GM12801 (cell line): ENCODE data around the gene PRXL2B.

Source experiments
- CTCF ChIP-seq: IDR thresholded peaks from one replicate; pipeline ENCODE4 v1.5.1; 2011; ENCODE audit warnings: control low read depth; ENCODE audit not compliant: insufficient read length; ENCODE audit errors: extremely low read depth

PRXL2B gene

GRCh38 chr1:2628191-2628932, 41.8 kb downstream of the PRXL2B start:
- no peak for TF ChIP-seq CTCF

- no peak for TF ChIP-seq CTCF
These were observed 42.5 kb downstream of the PRXL2B start for GRCh38 chr1:2628933-2629626.

- no peak for TF ChIP-seq CTCF
These were observed 43.3 kb downstream of the PRXL2B start for GRCh38 chr1:2629627-2630497.

GRCh38 chr1:2630498-2631135, 44.0 kb downstream of the PRXL2B start:
- TF ChIP-seq CTCF, result no peak

- TF ChIP-seq CTCF, result no peak
These were observed 44.8 kb downstream of the PRXL2B start for GRCh38 chr1:2631136-2632050.

GRCh38 chr1:2632051-2632430, 45.5 kb downstream of the PRXL2B start:
- TF ChIP-seq CTCF, result no peak
